WTC11 (cell line): ENCODE data around the gene UGDH. TPM values are rescaled to one million over a fixed set of nuclear protein-coding genes. Genes with fewer than 3 reads are reported as not detected.

ENCODE experiments used
- ATAC-seq: fragments of 200-7000 bp; cut with Tn5 transposase; 2 replicates; pipeline ENCODE4 v1.10.0; 2021; ENCODE audit warnings: mild to moderate bottlenecking, moderate library complexity
- CTCF ChIA-PET: fragments of 300-600 bp; sonication (Branson Sonifier 250); formaldehyde crosslinking; loops from one replicate; lab custom pipeline; 2021; ENCODE audit warnings: antibody characterized with exemption; lab: Charles Lee
- POLR2A ChIA-PET: fragments of 350-600 bp; sonication (Branson Sonifier 250); formaldehyde crosslinking; loops from one replicate; lab custom pipeline; 2021; ENCODE audit warnings: antibody characterized with exemption; lab: Charles Lee
- DNase-seq: peaks from one replicate; pipeline ENCODE4 v3.0.0; 2021; ENCODE audit warnings: low spot score
- H3K27ac Mint-ChIP-seq: 2 replicates; pipeline ENCODE4 v1.8.0; 2021; ENCODE audit warnings: mixed read lengths
- H3K27me3 Mint-ChIP-seq: 2 replicates; pipeline ENCODE4 v1.8.0; 2021; ENCODE audit warnings: low read depth, mild to moderate bottlenecking, moderate library complexity, mixed read lengths
- H3K36me3 Mint-ChIP-seq: 2 replicates; pipeline ENCODE4 v1.8.0; 2021; ENCODE audit warnings: mixed read lengths
- H3K4me1 Mint-ChIP-seq: 2 replicates; pipeline ENCODE4 v1.8.0; 2022; ENCODE audit warnings: mixed read lengths
- H3K4me3 Mint-ChIP-seq: 2 replicates; pipeline ENCODE4 v1.8.0; 2021; ENCODE audit warnings: mild to moderate bottlenecking, moderate library complexity, mixed read lengths
- H3K9me3 Mint-ChIP-seq: 2 replicates; pipeline ENCODE4 v1.8.0; 2021; ENCODE audit warnings: mixed read lengths
- CREM ChIP-seq: sonication (generic); formaldehyde crosslinking; IDR thresholded peaks from 2 replicates; pipeline ENCODE4 v1.8.1; 2022; ENCODE audit warnings: mild to moderate bottlenecking, missing genetic modification reagents, moderate library complexity
- JUN ChIP-seq: sonication (generic); formaldehyde crosslinking; IDR thresholded peaks from 2 replicates; pipeline ENCODE4 v1.8.0; 2023; ENCODE audit warnings: mild to moderate bottlenecking, missing genetic modification reagents
- NFATC4 ChIP-seq: fragments of 250-450 bp; sonication (Bioruptor Pico); IDR thresholded peaks from 2 replicates; pipeline ENCODE4 v1.9.0; 2021; ENCODE audit warnings: mild to moderate bottlenecking
- NR1H2 ChIP-seq: sonication (generic); formaldehyde crosslinking; IDR thresholded peaks from 2 replicates; pipeline ENCODE4 v1.9.0; 2021; ENCODE audit warnings: mild to moderate bottlenecking, moderate library complexity, missing genetic modification reagents
- total RNA-seq: library from RNA; stranded (reverse); gene quantifications from 3 replicates; pipeline ENCODE4 v1.2.3, GENCODE V29; 2021
- TF ChIP-seq, protein P1 (sequence below): sonication (generic); formaldehyde crosslinking; IDR thresholded peaks from 2 replicates; pipeline ENCODE4 v1.8.0; 2023; ENCODE audit warnings: missing genetic modification reagents, mild to moderate bottlenecking, borderline replicate concordance
- TF ChIP-seq, protein P2 (sequence below): sonication (generic); formaldehyde crosslinking; IDR thresholded peaks from 2 replicates; pipeline ENCODE4 v1.8.1; 2023; ENCODE audit warnings: mild to moderate bottlenecking, missing genetic modification reagents
- TF ChIP-seq, protein P3 (sequence below): sonication (generic); formaldehyde crosslinking; conservative IDR thresholded peaks from 2 replicates; pipeline ENCODE4 v1.8.1; 2023; ENCODE audit warnings: mild to moderate bottlenecking, low read depth, missing genetic modification reagents, moderate library complexity
- TF ChIP-seq, protein P4 (sequence below): sonication (generic); formaldehyde crosslinking; IDR thresholded peaks from 2 replicates; pipeline ENCODE4 v1.8.1; 2023; ENCODE audit warnings: mild to moderate bottlenecking, missing genetic modification reagents
- TF ChIP-seq, protein P5 (sequence below): sonication (generic); formaldehyde crosslinking; IDR thresholded peaks from 2 replicates; pipeline ENCODE4 v1.8.1; 2023; ENCODE audit warnings: mild to moderate bottlenecking, missing genetic modification reagents, borderline replicate concordance
- TF ChIP-seq, protein P6 (sequence below): sonication (generic); formaldehyde crosslinking; IDR thresholded peaks from 2 replicates; pipeline ENCODE4 v1.8.1; 2023; ENCODE audit warnings: mild to moderate bottlenecking, moderate library complexity, missing genetic modification reagents

Gene UGDH
- total RNA-seq, 1 experiment from 2014 or later, result 97.5 TPM

DNA sequence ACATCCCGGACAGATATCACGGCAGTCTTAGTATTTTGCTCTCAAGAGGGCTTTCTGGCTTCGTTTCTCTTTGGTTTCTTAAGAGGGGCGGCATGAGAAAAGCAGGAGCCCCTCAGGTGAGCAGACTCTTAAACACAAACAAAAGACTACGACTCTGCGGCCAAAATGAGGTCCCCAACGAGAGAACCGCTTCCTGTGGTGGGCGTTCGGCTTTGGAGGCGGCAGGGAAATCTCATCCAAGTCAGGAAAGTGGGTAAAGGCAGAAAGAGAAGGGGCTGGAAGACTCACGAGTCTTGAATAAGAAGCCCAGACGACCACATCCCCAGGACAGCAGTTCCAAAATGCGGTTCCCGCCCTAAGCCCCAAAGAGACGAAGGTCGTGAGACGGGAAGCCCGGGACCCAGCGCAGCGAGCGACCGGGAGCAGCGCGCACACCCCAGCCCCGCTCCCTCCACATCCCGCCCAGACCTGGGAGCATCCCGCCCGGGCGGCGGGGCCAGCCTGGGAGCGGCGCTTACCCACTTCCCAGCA is 409 bp downstream of the UGDH start (continued):
- TF ChIP-seq, protein P1, sequence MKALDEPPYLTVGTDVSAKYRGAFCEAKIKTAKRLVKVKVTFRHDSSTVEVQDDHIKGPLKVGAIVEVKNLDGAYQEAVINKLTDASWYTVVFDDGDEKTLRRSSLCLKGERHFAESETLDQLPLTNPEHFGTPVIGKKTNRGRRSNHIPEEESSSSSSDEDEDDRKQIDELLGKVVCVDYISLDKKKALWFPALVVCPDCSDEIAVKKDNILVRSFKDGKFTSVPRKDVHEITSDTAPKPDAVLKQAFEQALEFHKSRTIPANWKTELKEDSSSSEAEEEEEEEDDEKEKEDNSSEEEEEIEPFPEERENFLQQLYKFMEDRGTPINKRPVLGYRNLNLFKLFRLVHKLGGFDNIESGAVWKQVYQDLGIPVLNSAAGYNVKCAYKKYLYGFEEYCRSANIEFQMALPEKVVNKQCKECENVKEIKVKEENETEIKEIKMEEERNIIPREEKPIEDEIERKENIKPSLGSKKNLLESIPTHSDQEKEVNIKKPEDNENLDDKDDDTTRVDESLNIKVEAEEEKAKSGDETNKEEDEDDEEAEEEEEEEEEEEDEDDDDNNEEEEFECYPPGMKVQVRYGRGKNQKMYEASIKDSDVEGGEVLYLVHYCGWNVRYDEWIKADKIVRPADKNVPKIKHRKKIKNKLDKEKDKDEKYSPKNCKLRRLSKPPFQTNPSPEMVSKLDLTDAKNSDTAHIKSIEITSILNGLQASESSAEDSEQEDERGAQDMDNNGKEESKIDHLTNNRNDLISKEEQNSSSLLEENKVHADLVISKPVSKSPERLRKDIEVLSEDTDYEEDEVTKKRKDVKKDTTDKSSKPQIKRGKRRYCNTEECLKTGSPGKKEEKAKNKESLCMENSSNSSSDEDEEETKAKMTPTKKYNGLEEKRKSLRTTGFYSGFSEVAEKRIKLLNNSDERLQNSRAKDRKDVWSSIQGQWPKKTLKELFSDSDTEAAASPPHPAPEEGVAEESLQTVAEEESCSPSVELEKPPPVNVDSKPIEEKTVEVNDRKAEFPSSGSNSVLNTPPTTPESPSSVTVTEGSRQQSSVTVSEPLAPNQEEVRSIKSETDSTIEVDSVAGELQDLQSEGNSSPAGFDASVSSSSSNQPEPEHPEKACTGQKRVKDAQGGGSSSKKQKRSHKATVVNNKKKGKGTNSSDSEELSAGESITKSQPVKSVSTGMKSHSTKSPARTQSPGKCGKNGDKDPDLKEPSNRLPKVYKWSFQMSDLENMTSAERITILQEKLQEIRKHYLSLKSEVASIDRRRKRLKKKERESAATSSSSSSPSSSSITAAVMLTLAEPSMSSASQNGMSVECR (CRISPR knock-in tag), result 0 out of 2 replicates have a peak, but pooled peaks have one; percentile 5
- TF ChIP-seq, protein P2, sequence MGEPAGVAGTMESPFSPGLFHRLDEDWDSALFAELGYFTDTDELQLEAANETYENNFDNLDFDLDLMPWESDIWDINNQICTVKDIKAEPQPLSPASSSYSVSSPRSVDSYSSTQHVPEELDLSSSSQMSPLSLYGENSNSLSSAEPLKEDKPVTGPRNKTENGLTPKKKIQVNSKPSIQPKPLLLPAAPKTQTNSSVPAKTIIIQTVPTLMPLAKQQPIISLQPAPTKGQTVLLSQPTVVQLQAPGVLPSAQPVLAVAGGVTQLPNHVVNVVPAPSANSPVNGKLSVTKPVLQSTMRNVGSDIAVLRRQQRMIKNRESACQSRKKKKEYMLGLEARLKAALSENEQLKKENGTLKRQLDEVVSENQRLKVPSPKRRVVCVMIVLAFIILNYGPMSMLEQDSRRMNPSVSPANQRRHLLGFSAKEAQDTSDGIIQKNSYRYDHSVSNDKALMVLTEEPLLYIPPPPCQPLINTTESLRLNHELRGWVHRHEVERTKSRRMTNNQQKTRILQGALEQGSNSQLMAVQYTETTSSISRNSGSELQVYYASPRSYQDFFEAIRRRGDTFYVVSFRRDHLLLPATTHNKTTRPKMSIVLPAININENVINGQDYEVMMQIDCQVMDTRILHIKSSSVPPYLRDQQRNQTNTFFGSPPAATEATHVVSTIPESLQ, result no peak
- TF ChIP-seq, protein P3, sequence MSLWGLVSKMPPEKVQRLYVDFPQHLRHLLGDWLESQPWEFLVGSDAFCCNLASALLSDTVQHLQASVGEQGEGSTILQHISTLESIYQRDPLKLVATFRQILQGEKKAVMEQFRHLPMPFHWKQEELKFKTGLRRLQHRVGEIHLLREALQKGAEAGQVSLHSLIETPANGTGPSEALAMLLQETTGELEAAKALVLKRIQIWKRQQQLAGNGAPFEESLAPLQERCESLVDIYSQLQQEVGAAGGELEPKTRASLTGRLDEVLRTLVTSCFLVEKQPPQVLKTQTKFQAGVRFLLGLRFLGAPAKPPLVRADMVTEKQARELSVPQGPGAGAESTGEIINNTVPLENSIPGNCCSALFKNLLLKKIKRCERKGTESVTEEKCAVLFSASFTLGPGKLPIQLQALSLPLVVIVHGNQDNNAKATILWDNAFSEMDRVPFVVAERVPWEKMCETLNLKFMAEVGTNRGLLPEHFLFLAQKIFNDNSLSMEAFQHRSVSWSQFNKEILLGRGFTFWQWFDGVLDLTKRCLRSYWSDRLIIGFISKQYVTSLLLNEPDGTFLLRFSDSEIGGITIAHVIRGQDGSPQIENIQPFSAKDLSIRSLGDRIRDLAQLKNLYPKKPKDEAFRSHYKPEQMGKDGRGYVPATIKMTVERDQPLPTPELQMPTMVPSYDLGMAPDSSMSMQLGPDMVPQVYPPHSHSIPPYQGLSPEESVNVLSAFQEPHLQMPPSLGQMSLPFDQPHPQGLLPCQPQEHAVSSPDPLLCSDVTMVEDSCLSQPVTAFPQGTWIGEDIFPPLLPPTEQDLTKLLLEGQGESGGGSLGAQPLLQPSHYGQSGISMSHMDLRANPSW, result no peak
- TF ChIP-seq, protein P4, sequence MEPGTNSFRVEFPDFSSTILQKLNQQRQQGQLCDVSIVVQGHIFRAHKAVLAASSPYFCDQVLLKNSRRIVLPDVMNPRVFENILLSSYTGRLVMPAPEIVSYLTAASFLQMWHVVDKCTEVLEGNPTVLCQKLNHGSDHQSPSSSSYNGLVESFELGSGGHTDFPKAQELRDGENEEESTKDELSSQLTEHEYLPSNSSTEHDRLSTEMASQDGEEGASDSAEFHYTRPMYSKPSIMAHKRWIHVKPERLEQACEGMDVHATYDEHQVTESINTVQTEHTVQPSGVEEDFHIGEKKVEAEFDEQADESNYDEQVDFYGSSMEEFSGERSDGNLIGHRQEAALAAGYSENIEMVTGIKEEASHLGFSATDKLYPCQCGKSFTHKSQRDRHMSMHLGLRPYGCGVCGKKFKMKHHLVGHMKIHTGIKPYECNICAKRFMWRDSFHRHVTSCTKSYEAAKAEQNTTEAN (CRISPR knock-in tag), result no peak
- no peak for TF ChIP-seq NR1H2 (CRISPR knock-in tag)
- no peak for TF ChIP-seq CREM

DNA sequence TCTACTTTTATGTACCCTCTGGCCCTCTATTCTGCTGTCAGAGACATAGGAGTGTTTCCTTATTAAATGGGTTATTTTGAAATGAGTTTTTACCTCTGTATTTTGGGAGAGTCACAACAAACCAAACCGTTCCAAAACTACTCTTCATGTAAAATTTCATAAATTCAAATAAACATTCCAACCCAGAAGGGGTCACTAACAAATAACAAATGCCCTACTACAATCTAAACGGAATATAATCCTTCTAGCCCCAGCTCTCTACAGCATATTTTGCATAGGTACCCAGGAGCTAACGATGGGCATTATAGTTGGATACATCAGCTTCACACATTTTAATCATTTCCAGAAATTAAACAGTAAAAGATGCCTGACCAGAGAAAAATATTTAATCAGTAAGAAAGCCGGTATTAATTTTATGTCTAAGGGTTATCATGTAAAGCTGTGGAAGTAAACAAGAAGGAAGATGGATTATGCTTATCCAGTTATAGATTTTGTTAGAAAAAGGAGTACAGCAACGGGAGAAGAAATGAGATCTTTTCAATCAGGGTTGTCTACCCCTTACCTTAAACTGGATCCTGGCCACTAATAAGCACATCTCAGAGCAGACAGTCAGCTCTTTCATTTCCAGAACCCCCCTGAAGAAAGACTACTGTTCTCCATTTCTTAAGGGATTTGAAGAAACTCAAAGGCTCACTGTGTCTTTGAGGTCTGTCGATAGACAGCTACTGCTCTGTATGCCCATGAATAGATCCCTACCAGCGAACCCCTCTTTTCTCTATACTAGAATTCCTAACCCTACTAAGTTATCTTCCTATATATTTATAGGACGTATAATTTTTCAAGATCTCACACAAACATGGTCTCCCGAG is 1.2 kb downstream of the UGDH start:
- TF ChIP-seq, protein P5, sequence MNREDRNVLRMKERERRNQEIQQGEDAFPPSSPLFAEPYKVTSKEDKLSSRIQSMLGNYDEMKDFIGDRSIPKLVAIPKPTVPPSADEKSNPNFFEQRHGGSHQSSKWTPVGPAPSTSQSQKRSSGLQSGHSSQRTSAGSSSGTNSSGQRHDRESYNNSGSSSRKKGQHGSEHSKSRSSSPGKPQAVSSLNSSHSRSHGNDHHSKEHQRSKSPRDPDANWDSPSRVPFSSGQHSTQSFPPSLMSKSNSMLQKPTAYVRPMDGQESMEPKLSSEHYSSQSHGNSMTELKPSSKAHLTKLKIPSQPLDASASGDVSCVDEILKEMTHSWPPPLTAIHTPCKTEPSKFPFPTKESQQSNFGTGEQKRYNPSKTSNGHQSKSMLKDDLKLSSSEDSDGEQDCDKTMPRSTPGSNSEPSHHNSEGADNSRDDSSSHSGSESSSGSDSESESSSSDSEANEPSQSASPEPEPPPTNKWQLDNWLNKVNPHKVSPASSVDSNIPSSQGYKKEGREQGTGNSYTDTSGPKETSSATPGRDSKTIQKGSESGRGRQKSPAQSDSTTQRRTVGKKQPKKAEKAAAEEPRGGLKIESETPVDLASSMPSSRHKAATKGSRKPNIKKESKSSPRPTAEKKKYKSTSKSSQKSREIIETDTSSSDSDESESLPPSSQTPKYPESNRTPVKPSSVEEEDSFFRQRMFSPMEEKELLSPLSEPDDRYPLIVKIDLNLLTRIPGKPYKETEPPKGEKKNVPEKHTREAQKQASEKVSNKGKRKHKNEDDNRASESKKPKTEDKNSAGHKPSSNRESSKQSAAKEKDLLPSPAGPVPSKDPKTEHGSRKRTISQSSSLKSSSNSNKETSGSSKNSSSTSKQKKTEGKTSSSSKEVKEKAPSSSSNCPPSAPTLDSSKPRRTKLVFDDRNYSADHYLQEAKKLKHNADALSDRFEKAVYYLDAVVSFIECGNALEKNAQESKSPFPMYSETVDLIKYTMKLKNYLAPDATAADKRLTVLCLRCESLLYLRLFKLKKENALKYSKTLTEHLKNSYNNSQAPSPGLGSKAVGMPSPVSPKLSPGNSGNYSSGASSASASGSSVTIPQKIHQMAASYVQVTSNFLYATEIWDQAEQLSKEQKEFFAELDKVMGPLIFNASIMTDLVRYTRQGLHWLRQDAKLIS (CRISPR knock-in tag), result no peak
- TF ChIP-seq, protein P6, sequence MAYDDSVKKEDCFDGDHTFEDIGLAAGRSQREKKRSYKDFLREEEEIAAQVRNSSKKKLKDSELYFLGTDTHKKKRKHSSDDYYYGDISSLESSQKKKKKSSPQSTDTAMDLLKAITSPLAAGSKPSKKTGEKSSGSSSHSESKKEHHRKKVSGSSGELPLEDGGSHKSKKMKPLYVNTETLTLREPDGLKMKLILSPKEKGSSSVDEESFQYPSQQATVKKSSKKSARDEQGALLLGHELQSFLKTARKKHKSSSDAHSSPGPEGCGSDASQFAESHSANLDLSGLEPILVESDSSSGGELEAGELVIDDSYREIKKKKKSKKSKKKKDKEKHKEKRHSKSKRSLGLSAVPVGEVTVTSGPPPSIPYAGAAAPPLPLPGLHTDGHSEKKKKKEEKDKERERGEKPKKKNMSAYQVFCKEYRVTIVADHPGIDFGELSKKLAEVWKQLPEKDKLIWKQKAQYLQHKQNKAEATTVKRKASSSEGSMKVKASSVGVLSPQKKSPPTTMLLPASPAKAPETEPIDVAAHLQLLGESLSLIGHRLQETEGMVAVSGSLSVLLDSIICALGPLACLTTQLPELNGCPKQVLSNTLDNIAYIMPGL, result no peak
- TF ChIP-seq JUN (CRISPR knock-in tag) (no peak), NFATC4 (CRISPR knock-in tag) (no peak)
- TF ChIP-seq, all 79 proteins: peak for 0
- peaks cover 27% of the 10 kb centered on the region for H3K36me3 Mint-ChIP-seq
- H3K27me3 Mint-ChIP-seq, result peaks cover 6% of the 10 kb centered on the region
- peak overlapping the region; percentile 99 for H3K4me3 Mint-ChIP-seq
- ChIA-PET POLR2A (interaction anchor here (1.0 kb wide), 1 partner anchor 113 kb away, joined by 3 read pairs; the partner anchor contains the start of gene SMIM14), CTCF (interaction anchor here (2.0 kb wide), 1 partner anchor 57 kb away, joined by 11 read pairs; no protein-coding TSS in a partner anchor)
- no peak for DNase-seq
- H3K9me3 Mint-ChIP-seq, result peaks cover 11% of the 10 kb centered on the region
- no peak for ATAC-seq
- H3K4me1 Mint-ChIP-seq, result peaks cover 22% of the 10 kb centered on the region
- peak overlapping the region; percentile 96 for H3K27ac Mint-ChIP-seq
